H1 (cell line): ENCODE results near the gene AK5. TPM values are rescaled to one million over a fixed set of nuclear protein-coding genes. Genes with fewer than 3 reads are reported as not detected.

Source experiments
- CTCF ChIA-PET: fragments of 300-600 bp; sonication (Branson Sonifier 250); formaldehyde crosslinking; loops from one replicate; lab custom pipeline; 2021; ENCODE audit not compliant: partially characterized antibody; lab: Charles Lee
- POLR2A ChIA-PET: fragments of 300-600 bp; sonication (Branson Sonifier 250); formaldehyde crosslinking; loops from one replicate; lab custom pipeline; 2021; ENCODE audit warnings: inconsistent platforms; ENCODE audit not compliant: partially characterized antibody; lab: Charles Lee
- DNase-seq, 2 experiments: peaks; one replicate each; pipeline versions ENCODE4 v3.0.0 to v3.0.0-alpha.2; 2010 to 2022; ENCODE audit warnings: low spot score in 2 of 2, low read depth in 1 of 2, mixed read lengths in 1 of 2
- FAIRE-seq: peaks from 2 replicates; lab custom pipeline; 2011; peaks lifted over from hg19 to GRCh38; lab: Jason Lieb, UNC
- H2AFZ ChIP-seq: 2 replicates; pipeline ENCODE4 v1.8.1; 2012; ENCODE audit warnings: low read length, inconsistent platforms
- H2AK5ac ChIP-seq: 2 replicates; pipeline ENCODE4 v1.6.1; 2013; ENCODE audit warnings: low read depth, low read length
- H2BK120ac ChIP-seq: replicated peaks from 2 replicates; pipeline ENCODE3; 2013; ENCODE audit warnings: low read depth, low read length, inconsistent platforms
- H2BK12ac ChIP-seq: 2 replicates; pipeline ENCODE4 v1.6.1; 2013; ENCODE audit warnings: low read depth, low read length
- H2BK15ac ChIP-seq: 2 replicates; pipeline ENCODE4 v1.6.1; 2013; ENCODE audit warnings: low read length
- H2BK20ac ChIP-seq: 2 replicates; pipeline ENCODE4 v1.6.1; 2013; ENCODE audit warnings: low read length
- H2BK5ac ChIP-seq: 2 replicates; pipeline ENCODE4 v1.6.1; 2013; ENCODE audit warnings: low read depth, low read length
- H3K14ac ChIP-seq: 2 replicates; pipeline ENCODE4 v1.6.1; 2013; ENCODE audit warnings: inconsistent platforms; ENCODE audit not compliant: insufficient read length
- H3K18ac ChIP-seq: 2 replicates; pipeline ENCODE4 v1.6.1; 2013; ENCODE audit warnings: low read length; ENCODE audit errors: extremely low read depth
- H3K23ac ChIP-seq: 2 replicates; pipeline ENCODE4 v1.6.1; 2013; ENCODE audit warnings: inconsistent platforms; ENCODE audit not compliant: insufficient read length
- H3K23me2 ChIP-seq: 2 replicates; pipeline ENCODE4 v1.6.1; 2013; ENCODE audit warnings: low read depth, low read length
- H3K27ac ChIP-seq: 2 replicates; pipeline ENCODE4 v1.6.1; 2011; ENCODE audit warnings: low read depth, low read length, inconsistent platforms
- H3K27me3 ChIP-seq, 4 experiments: replicated peaks in 1 of 4; 1 replicate in 1 of 4; 2 replicates in 3 of 4; pipeline versions ENCODE4 v1.6.1 to v1.8.1; 2011 to 2013; ENCODE audit warnings: low read length in 3 of 4, mild to moderate bottlenecking in 3 of 4, inconsistent platforms in 2 of 4, mixed read lengths in 2 of 4, moderate library complexity in 1 of 4; ENCODE audit not compliant: control insufficient read depth in 3 of 4, insufficient read depth in 3 of 4; ENCODE audit errors: extremely low read depth in 1 of 4
- H3K36me3 ChIP-seq, 4 experiments: 2 replicates each; pipeline versions ENCODE4 v1.6.1 to v1.8.1; 2011 to 2013; ENCODE audit warnings: mild to moderate bottlenecking in 4 of 4, low read length in 3 of 4, moderate library complexity in 2 of 4, control low read depth in 1 of 4, inconsistent platforms in 1 of 4; ENCODE audit not compliant: insufficient read depth in 4 of 4, control insufficient read depth in 2 of 4
- H3K4ac ChIP-seq: replicated peaks from 2 replicates; pipeline ENCODE3; 2013; ENCODE audit warnings: low read length, low read depth, mixed read lengths, inconsistent platforms; ENCODE audit not compliant: insufficient read length
- H3K4me1 ChIP-seq, 4 experiments: replicated peaks in 1 of 4; 1 replicate in 1 of 4; 2 replicates in 3 of 4; pipeline versions ENCODE4 v1.6.1 to v1.8.1; 2011 to 2013; ENCODE audit warnings: low read length in 3 of 4, inconsistent platforms in 2 of 4, mixed read lengths in 1 of 4; ENCODE audit not compliant: insufficient read depth in 4 of 4, control insufficient read depth in 3 of 4
- H3K4me2 ChIP-seq, 2 experiments: 2 replicates each; pipeline versions ENCODE4 v1.6.1 to v1.8.1; 2011 to 2013; ENCODE audit warnings: low read depth in 2 of 2, low read length in 2 of 2, control low read depth in 1 of 2, inconsistent platforms in 1 of 2, mild to moderate bottlenecking in 1 of 2; ENCODE audit not compliant: insufficient read depth in 1 of 2
- H3K4me3 ChIP-seq, 4 experiments: fragments of 200-600, 300-600 bp in 1 of 4; sonication (generic), shearing (Covaris generic), sonication (Bioruptor Twin) in 1 of 4; 2 replicates each; pipeline versions ENCODE4 v1.5.1 to v1.8.1; 2011 to 2016; ENCODE audit warnings: low read length in 4 of 4, low read depth in 3 of 4, control low read depth in 2 of 4, inconsistent platforms in 2 of 4, mild to moderate bottlenecking in 2 of 4, mixed read lengths in 1 of 4, moderate library complexity in 1 of 4; ENCODE audit not compliant: insufficient read depth in 2 of 4; ENCODE audit errors: extremely low read depth in 1 of 4
- H3K56ac ChIP-seq: replicated peaks from 2 replicates; pipeline ENCODE3; 2013; ENCODE audit warnings: low read depth, mild to moderate bottlenecking, mixed read lengths, low read length, inconsistent platforms; ENCODE audit not compliant: insufficient read length
- H3K79me1 ChIP-seq: 2 replicates; pipeline ENCODE4 v1.6.1; 2013; ENCODE audit warnings: low read depth, low read length, control low read depth
- H3K79me2 ChIP-seq, 2 experiments: 2 replicates each; pipeline versions ENCODE4 v1.6.1 to v1.8.1; 2012 to 2013; ENCODE audit warnings: low read length in 2 of 2, mild to moderate bottlenecking in 2 of 2, inconsistent platforms in 1 of 2; ENCODE audit not compliant: insufficient read depth in 2 of 2, control insufficient read depth in 1 of 2
- H3K9ac ChIP-seq, 4 experiments: replicated peaks in 1 of 4; 1 replicate in 1 of 4; 2 replicates in 3 of 4; pipeline versions ENCODE4 v1.6.1 to v1.8.1; 2011 to 2013; ENCODE audit warnings: low read depth in 3 of 4, low read length in 3 of 4, control low read depth in 2 of 4, mild to moderate bottlenecking in 2 of 4, moderate library complexity in 2 of 4, inconsistent platforms in 1 of 4; ENCODE audit errors: extremely low read depth in 1 of 4
- H3K9me3 ChIP-seq, 2 experiments: 2 replicates each; pipeline versions ENCODE4 v1.6.1 to v1.8.1; 2012 to 2013; ENCODE audit warnings: mild to moderate bottlenecking in 2 of 2, moderate library complexity in 2 of 2, control low read depth in 1 of 2, inconsistent platforms in 1 of 2, low read depth in 1 of 2, low read length in 1 of 2, mixed read lengths in 1 of 2; ENCODE audit not compliant: insufficient read depth in 2 of 2
- H4K20me1 ChIP-seq, 2 experiments: replicated peaks in 1 of 2; 2 replicates each; pipeline versions ENCODE3 to v1.8.1; 2011 to 2013; ENCODE audit warnings: inconsistent platforms in 2 of 2, low read length in 2 of 2, mild to moderate bottlenecking in 1 of 2; ENCODE audit not compliant: insufficient read depth in 2 of 2, control insufficient read depth in 1 of 2
- H4K5ac ChIP-seq: 2 replicates; pipeline ENCODE4 v1.6.1; 2013; ENCODE audit warnings: low read length, low read depth, mixed read lengths, inconsistent platforms; ENCODE audit not compliant: insufficient read length
- H4K8ac ChIP-seq: 2 replicates; pipeline ENCODE4 v1.8.0; 2013; ENCODE audit warnings: mild to moderate bottlenecking, moderate library complexity, low read length, inconsistent platforms; ENCODE audit not compliant: insufficient read depth; ENCODE audit errors: extremely low read depth
- H4K91ac ChIP-seq: replicated peaks from 2 replicates; pipeline ENCODE3; 2013; ENCODE audit warnings: low read length, mixed read lengths, inconsistent platforms; ENCODE audit not compliant: insufficient read length
- HDAC6 ChIP-seq: IDR thresholded peaks from one replicate; pipeline ENCODE4 v1.7.1; 2012; ENCODE audit warnings: low read depth, mild to moderate bottlenecking, inconsistent platforms, low read length, moderate library complexity
- JUN ChIP-seq: IDR thresholded peaks from 2 replicates; pipeline ENCODE4 v1.6.1; 2011; ENCODE audit warnings: low read depth, mild to moderate bottlenecking, improper control_type of control experiment, low read length
- POLR2AphosphoS5 ChIP-seq: IDR thresholded peaks from 2 replicates; pipeline ENCODE4 v1.6.1; 2011; ENCODE audit warnings: low read depth, low read length
- SAP30 ChIP-seq: fragments of 300-600 bp; sonication (generic); IDR thresholded peaks from 2 replicates; pipeline ENCODE4 v1.7.1; 2012; ENCODE audit warnings: low read length, moderate library complexity, mild to moderate bottlenecking, inconsistent platforms; ENCODE audit not compliant: insufficient read depth, insufficient replicate concordance
- SUZ12 ChIP-seq: fragments of 200-600 bp; sonication (generic); IDR thresholded peaks from 2 replicates; pipeline ENCODE4 v1.6.1; 2012; ENCODE audit warnings: mild to moderate bottlenecking, inconsistent platforms, low read length, moderate library complexity, mixed read lengths
- WGBS, 2 experiments: shearing (Covaris generic) in 1 of 2; methylation state at CpG; one replicate each; pipeline versions ENCODE4 v1.1.6 to v1.1.7; 2013 to 2015; ENCODE audit warnings: low lambda C conversion rate in 2 of 2, mixed read lengths in 2 of 2, inconsistent platforms in 1 of 2, low coverage in 1 of 2, missing lambda C conversion rate in 1 of 2; ENCODE audit not compliant: insufficient replicate concordance in 2 of 2, insufficient coverage in 1 of 2, insufficient read length in 1 of 2; ENCODE audit errors: extremely low coverage in 1 of 2, missing lambda C conversion rate in 1 of 2; 5-methylcytosine and 5-hydroxymethylcytosine counted together
- polyA plus RNA-seq, 7 experiments: library from polyadenylated mRNA; depleted of rRNA in 3 of 7; stranded (reverse) in 5 of 7; unstranded in 2 of 7; fragments of >200 nt in 5 of 7; fragments of 200-250 nt in 2 of 7; gene quantifications; 1 replicate in 5 of 7; 2 replicates in 1 of 7; 4 replicates in 1 of 7; pipeline versions ENCODE4 v1.2.1 to v1.2.3, GENCODE V29; 2011 to 2013; ENCODE audit warnings: missing spikeins in 2 of 7, mixed read lengths in 2 of 7
- total RNA-seq: library from RNA; stranded (reverse); fragmentation: NEBNext Ultra II Directional; extraction: Animal tissue kit (Norgen Biotek cat#: 25700); gene quantifications from 2 replicates; pipeline ENCODE4 v1.2.1, GENCODE V29; 2021

Gene AK5
- total and polyA plus RNA-seq, 2 of the 8 experiments (the other 6 are each of a cell fraction or from before 2014, with no cell fraction given): 2.0 to 7.1 TPM

- H4K20me1 ChIP-seq: no peaks in the 10 kb centered on the region
Measured at GRCh38 chr1:77238462-77238861, 43.4 kb upstream of the AK5 start.

More at GRCh38 chr1:77238462-77238861, 43.4 kb upstream of the AK5 start:
- Histone ChIP-seq H3K27me3 (no peaks in the 10 kb centered on the region), H3K79me2 (no peaks in the 10 kb centered on the region), H3K4me1 (no peaks in the 10 kb centered on the region), H3K9ac (no peak overlapping the region), H2BK12ac (no peak overlapping the region), H3K27ac (no peak overlapping the region), H2BK5ac (no peak overlapping the region), H2AFZ (no peak overlapping the region), H3K18ac (no peak overlapping the region), H3K23me2 (no peaks in the 10 kb centered on the region), H3K14ac (no peak overlapping the region), H4K91ac (no peak overlapping the region), H3K36me3 (no peaks in the 10 kb centered on the region), H3K4ac (no peak overlapping the region), H3K4me2 (no peak overlapping the region), H4K5ac (no peak overlapping the region), H3K4me3 (no peak overlapping the region), H3K56ac (no peak overlapping the region), H3K9me3 (peaks cover 0 to 3% of the 10 kb centered on the region in 2 experiments; a peak in 1 of 4 replicates), H3K79me1 (no peaks in the 10 kb centered on the region), H2BK15ac (no peak overlapping the region), H2BK20ac (no peak overlapping the region), H3K23ac (no peak overlapping the region), H2BK120ac (no peak overlapping the region), H2AK5ac (no peak overlapping the region), H4K8ac (no peak overlapping the region)
- WGBS, 2 experiments: 100% methylated on average over 1 of the region's 1 CpG; no CpG with 5 or more reads in 1 of the 2 experiments
- ChIA-PET CTCF (interaction anchor here (0.9 to 1.2 kb wide), 3 partner anchors 9 to 211 kb away, joined by 3 read pairs; no protein-coding TSS in a partner anchor), POLR2A (interaction anchor here (0.7 to 1.0 kb wide), 2 partner anchors 19 to 206 kb away, joined by 4 read pairs; partner anchors contain the start of gene PIGK)
- TF ChIP-seq POLR2AphosphoS5 (no peak), JUN (no peak), HDAC6 (no peak), SUZ12 (no peak), SAP30 (no peak)
- FAIRE-seq: no peak
- DNase-seq: no peak
